ENCODE measurements around the gene HPCAL1.
"Not testable (repeated sequence)": the region's sequence is repeated elsewhere in the genome, so short reads cannot be mapped to it uniquely, and the experiment has no call there.

- TF ChIP-seq POLR2A, CTCF, POLR2AphosphoS5, EP300 (IDR thresholded peaks at IDR 0.05): not testable (repeated sequence)
Measured at GRCh38 chr2:10457195-10457594, 154.5 kb downstream of the HPCAL1 start.
